ENCODE results near the gene TARBP1. TPM values are rescaled to one million over a fixed set of nuclear protein-coding genes. Genes with fewer than 3 reads are reported as not detected.
"Not testable (repeated sequence)": the region's sequence is repeated elsewhere in the genome, so short reads cannot be mapped to it uniquely, and the experiment has no call there.

Gene TARBP1
- total RNA-seq, 6 donors from 2014 or later, result 17.6 to 51.2 (median 25.8) TPM

GRCh38 chr1:234518876-234519275 is 39.9 kb upstream of the TARBP1 start:
- ATAC-seq (ENCODE audit: low FRiP score in 2 of 2), result no peak
- TF ChIP-seq EP300 (IDR thresholded peaks at IDR 0.05), result no peak
- TF ChIP-seq POLR2AphosphoS5 (IDR thresholded peaks at IDR 0.05), result no peak
- no peak for TF ChIP-seq CTCF (IDR thresholded peaks at IDR 0.05)
- no peak for TF ChIP-seq POLR2A (IDR thresholded peaks at IDR 0.05)
- Histone ChIP-seq H3K36me3 (no peaks in the 10 kb centered on the region), H3K9me3 (no peaks in the 10 kb centered on the region), H3K4me1 (peaks cover 18 to 28% (median 24%) of the 10 kb centered on the region in 4 donors), H3K27me3 (no peaks in the 10 kb centered on the region), H3K4me3 (no peak overlapping the region), H3K27ac (no peak overlapping the region)
- DNase-seq, result no peak
- 95% methylated on average over 10 of the region's 10 CpGs for WGBS, 2 donors

GRCh38 chr1:234518086-234518485 is 39.1 kb upstream of the TARBP1 start:
- H3K27ac ChIP-seq, result peak overlapping the region in 1 of 4 donors; percentile 11
- not testable (repeated sequence) for H3K9me3 ChIP-seq; H3K4me3 ChIP-seq; H3K36me3 ChIP-seq; H3K27me3 ChIP-seq; ATAC-seq (ENCODE audit: low FRiP score in 2 of 2)
- WGBS, 2 donors, result 62 to 63% methylated on average over 10 of the region's 10 CpGs
- peaks cover 14 to 22% (median 19%) of the 10 kb centered on the region in 4 donors for H3K4me1 ChIP-seq
- peak in 1 of 2 donors; percentile 58 for DNase-seq
- peak in 1 of 4 donors; percentile 16 for TF ChIP-seq POLR2A (IDR thresholded peaks at IDR 0.05)

- WGBS, 2 donors, result 62 to 74% methylated on average over 9 of the region's 9 CpGs
- peak overlapping the region in 1 of 4 donors; percentile 11 for H3K27ac ChIP-seq
- no peaks in the 10 kb centered on the region for H3K9me3 ChIP-seq
- H3K36me3 ChIP-seq, result no peaks in the 10 kb centered on the region
- peaks cover 8 to 14% (median 10%) of the 10 kb centered on the region in 4 donors for H3K4me1 ChIP-seq
- DNase-seq (no peak), ATAC-seq (ENCODE audit: low FRiP score in 2 of 2) (no peak)
- H3K4me3 ChIP-seq, result no peak overlapping the region
- TF ChIP-seq POLR2A (IDR thresholded peaks at IDR 0.05), result no peak
- TF ChIP-seq POLR2AphosphoS5 (IDR thresholded peaks at IDR 0.05), result no peak
- no peak for TF ChIP-seq CTCF (IDR thresholded peaks at IDR 0.05)
- no peak for TF ChIP-seq EP300 (IDR thresholded peaks at IDR 0.05)
- no peaks in the 10 kb centered on the region for H3K27me3 ChIP-seq
Observed at GRCh38 chr1:234517110-234517802, 38.3 kb upstream of the TARBP1 start.

GRCh38 chr1:234515821-234516241 is 36.9 kb upstream of the TARBP1 start:
- H3K36me3 ChIP-seq, result no peaks in the 10 kb centered on the region
- TF ChIP-seq POLR2AphosphoS5 (IDR thresholded peaks at IDR 0.05), result no peak
- H3K27ac ChIP-seq, result peak overlapping the region in 1 of 4 donors; percentile 7
- no peak for DNase-seq
- WGBS, 2 donors, result 39 to 41% methylated on average over 3 of the region's 3 CpGs
- no peak overlapping the region for H3K4me3 ChIP-seq
- no peaks in the 10 kb centered on the region for H3K27me3 ChIP-seq
- H3K4me1 ChIP-seq, result peaks cover 4 to 12% (median 6%) of the 10 kb centered on the region in 4 donors
- ATAC-seq (ENCODE audit: low FRiP score in 2 of 2), result no peak
- no peaks in the 10 kb centered on the region for H3K9me3 ChIP-seq

GRCh38 chr1:234515411-234515810 is 36.4 kb upstream of the TARBP1 start:
- no peak for TF ChIP-seq POLR2AphosphoS5 (IDR thresholded peaks at IDR 0.05)
- no peak for TF ChIP-seq CTCF (IDR thresholded peaks at IDR 0.05)
- no peak for TF ChIP-seq POLR2A (IDR thresholded peaks at IDR 0.05)
- TF ChIP-seq EP300 (IDR thresholded peaks at IDR 0.05), result no peak
- no peak for DNase-seq
- ATAC-seq (ENCODE audit: low FRiP score in 2 of 2), result no peak
- Histone ChIP-seq H3K4me3 (no peak overlapping the region), H3K27ac (peak overlapping the region in 1 of 4 donors; percentile 7), H3K27me3 (no peaks in the 10 kb centered on the region), H3K36me3 (no peaks in the 10 kb centered on the region), H3K9me3 (no peaks in the 10 kb centered on the region), H3K4me1 (peaks cover 4 to 12% (median 6%) of the 10 kb centered on the region in 4 donors)
- WGBS, 2 donors, result 71 to 74% methylated on average over 2 of the region's 2 CpGs

GRCh38 chr1:234512451-234512861 is 33.5 kb upstream of the TARBP1 start:
- no peaks in the 10 kb centered on the region for H3K36me3 ChIP-seq
- H3K4me1 ChIP-seq, result peaks cover 4 to 10% (median 6%) of the 10 kb centered on the region in 4 donors
- 53 to 54% methylated on average over 5 of the region's 5 CpGs for WGBS, 2 donors
- H3K4me3 ChIP-seq, result peak overlapping the region in 1 of 4 donors; percentile 3
- peak in 1 of 2 donors; percentile 54 for DNase-seq
- peak in 1 of 2 donors; percentile 75 for ATAC-seq (ENCODE audit: low FRiP score in 2 of 2)
- H3K27me3 ChIP-seq, result no peaks in the 10 kb centered on the region
- H3K9me3 ChIP-seq, result no peaks in the 10 kb centered on the region
- peak overlapping the region in 1 of 4 donors; percentile 5 for H3K27ac ChIP-seq
- TF ChIP-seq POLR2AphosphoS5 (IDR thresholded peaks at IDR 0.05) (no peak), POLR2A (IDR thresholded peaks at IDR 0.05) (no peak), CTCF (IDR thresholded peaks at IDR 0.05) (no peak), EP300 (IDR thresholded peaks at IDR 0.05) (no peak)
